Stimulated activated naive B cell treated with anti-CD40 and anti-IgM and Interleukin-4, amounts not matched to agents 10 μg/mL and 1 μg/mL and 100 μg/mL, for 72 hours (primary cell): ENCODE measurements around the gene CR1L.
"Not testable (repeated sequence)": the region's sequence is repeated elsewhere in the genome, so short reads cannot be mapped to it uniquely, and the experiment has no call there.

Source experiments
- ATAC-seq, 2 donors: fragments of 150-1000 bp; cut with Tn5 transposase; replicated peaks; 2 replicates each; pipeline ENCODE4 v1.10.0; 2021; ENCODE audit warnings: moderate library complexity in 1 of 2
- DNase-seq: peaks from one replicate; pipeline ENCODE4 v3.0.0; 2021
- H3K27ac Mint-ChIP-seq: one replicate; pipeline ENCODE4 v1.8.0; 2022; ENCODE audit warnings: mild to moderate bottlenecking, mixed read lengths
- H3K27me3 Mint-ChIP-seq, 2 donors: one replicate each; pipeline ENCODE4 v1.8.0; 2022; ENCODE audit warnings: mixed read lengths in 2 of 2
- H3K36me3 Mint-ChIP-seq, 2 donors: one replicate each; pipeline ENCODE4 v1.8.0; 2022; ENCODE audit warnings: mixed read lengths in 2 of 2, mild to moderate bottlenecking in 1 of 2
- H3K4me1 Mint-ChIP-seq, 2 donors: one replicate each; pipeline ENCODE4 v1.8.0; 2022; ENCODE audit warnings: mixed read lengths in 2 of 2, mild to moderate bottlenecking in 1 of 2
- H3K4me3 Mint-ChIP-seq, 2 donors: one replicate each; pipeline ENCODE4 v1.8.0; 2022; ENCODE audit warnings: mild to moderate bottlenecking in 2 of 2, mixed read lengths in 2 of 2, moderate library complexity in 1 of 2
- H3K9me3 Mint-ChIP-seq, 2 donors: one replicate each; pipeline ENCODE4 v1.8.0; 2022; ENCODE audit warnings: mixed read lengths in 2 of 2, mild to moderate bottlenecking in 1 of 2

The CR1L gene

GRCh38 chr1:207633699-207634289, 11.1 kb upstream of the CR1L start:
- not testable (repeated sequence) for DNase-seq, H3K4me1 Mint-ChIP-seq, H3K27ac Mint-ChIP-seq, H3K4me3 Mint-ChIP-seq, H3K27me3 Mint-ChIP-seq, ATAC-seq, H3K9me3 Mint-ChIP-seq
- peaks cover 8 to 22% of the 10 kb centered on the region in 2 donors for H3K36me3 Mint-ChIP-seq

DNA sequence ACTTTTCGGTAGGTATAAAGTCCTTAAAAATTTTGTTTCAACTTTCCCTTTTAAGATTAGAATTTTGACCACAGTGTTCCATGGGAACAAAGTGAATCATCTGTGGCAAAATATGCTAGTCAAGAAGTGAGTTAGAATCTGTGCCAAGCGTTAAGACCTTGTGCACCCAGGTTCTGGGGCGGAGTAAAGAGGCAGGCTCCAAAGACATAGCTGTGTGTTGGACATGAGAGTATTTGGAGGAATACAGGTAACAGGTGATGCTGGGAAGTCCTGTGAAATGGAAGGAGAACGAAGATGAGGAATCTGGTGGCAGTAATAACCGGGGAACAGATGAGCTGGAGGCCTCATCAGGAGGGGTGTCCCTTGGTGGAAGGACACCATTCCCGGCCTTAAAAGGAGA, 10.6 kb upstream of the CR1L start:
- DNase-seq, H3K27me3 Mint-ChIP-seq, H3K4me1 Mint-ChIP-seq, H3K27ac Mint-ChIP-seq, H3K9me3 Mint-ChIP-seq, H3K4me3 Mint-ChIP-seq, ATAC-seq: not testable (repeated sequence)
- peaks cover 12 to 22% of the 10 kb centered on the region in 2 donors for H3K36me3 Mint-ChIP-seq

- not testable (repeated sequence) for H3K27me3 Mint-ChIP-seq, H3K4me3 Mint-ChIP-seq, DNase-seq, H3K4me1 Mint-ChIP-seq, H3K9me3 Mint-ChIP-seq, H3K27ac Mint-ChIP-seq, ATAC-seq
- H3K36me3 Mint-ChIP-seq, result peaks cover 15 to 22% of the 10 kb centered on the region in 2 donors
Measured at GRCh38 chr1:207635569-207636186, 9.3 kb upstream of the CR1L start.

- not testable (repeated sequence) for ATAC-seq
Measured at GRCh38 chr1:207638487-207639145, 6.3 kb upstream of the CR1L start.

GRCh38 chr1:207639362-207639761, 5.6 kb upstream of the CR1L start:
- not testable (repeated sequence) for H3K27ac Mint-ChIP-seq, H3K4me1 Mint-ChIP-seq, ATAC-seq, H3K4me3 Mint-ChIP-seq, H3K27me3 Mint-ChIP-seq, H3K9me3 Mint-ChIP-seq, DNase-seq
- H3K36me3 Mint-ChIP-seq, result peaks cover 7 to 11% of the 10 kb centered on the region in 2 donors

More at GRCh38 chr1:207638487-207639145, 6.3 kb upstream of the CR1L start:
- H3K36me3 Mint-ChIP-seq, result peaks cover 10 to 15% of the 10 kb centered on the region in 2 donors
- not testable (repeated sequence) for H3K4me1 Mint-ChIP-seq, H3K4me3 Mint-ChIP-seq, H3K27ac Mint-ChIP-seq, DNase-seq, H3K27me3 Mint-ChIP-seq, H3K9me3 Mint-ChIP-seq

GRCh38 chr1:207644166-207644851, 624 bp upstream of the CR1L start:
- Mint-ChIP-seq H3K36me3 (peaks cover 0 to 3% of the 10 kb centered on the region in 2 donors), H3K4me1 (peaks cover 11 to 20% of the 10 kb centered on the region in 2 donors), H3K9me3 (no peaks in the 10 kb centered on the region), H3K27me3 (no peaks in the 10 kb centered on the region), H3K27ac (no peak overlapping the region), H3K4me3 (peak overlapping the region; percentile 84 to 88)
- ATAC-seq (peak; percentile 16 to 19), DNase-seq (no peak)

DNA sequence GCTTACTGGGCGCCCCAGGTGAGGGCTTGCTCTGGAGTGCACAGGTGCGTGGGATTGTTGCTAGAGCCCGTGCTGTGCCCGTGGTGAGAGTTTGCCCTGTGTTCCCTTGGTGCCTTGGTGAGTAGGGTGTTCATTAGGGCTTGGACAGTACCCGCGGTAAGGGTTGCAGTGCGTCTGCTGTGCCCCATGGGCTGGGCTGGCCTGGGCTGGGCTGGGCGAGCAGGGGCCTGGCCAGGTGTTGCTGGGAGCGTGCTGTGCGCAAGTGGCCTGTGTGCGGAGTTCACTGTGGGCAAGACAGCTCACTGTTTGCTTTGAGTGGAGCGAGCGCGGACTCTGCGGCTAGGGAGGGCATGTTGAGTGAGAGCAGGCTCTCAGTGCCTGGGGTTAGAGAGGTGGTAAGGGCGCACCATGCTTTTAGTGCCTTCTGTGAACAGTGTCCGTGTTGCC, 725 bp downstream of the CR1L start:
- DNase-seq (no peak), ATAC-seq (no peak)
- Mint-ChIP-seq H3K27ac (no peak overlapping the region), H3K27me3 (no peaks in the 10 kb centered on the region), H3K4me1 (peaks cover 16 to 29% of the 10 kb centered on the region in 2 donors), H3K36me3 (no peaks in the 10 kb centered on the region), H3K4me3 (peak overlapping the region; percentile 84 to 88), H3K9me3 (no peaks in the 10 kb centered on the region)

GRCh38 chr1:207646171-207646570, 1.2 kb downstream of the CR1L start:
- Mint-ChIP-seq H3K27me3 (no peaks in the 10 kb centered on the region), H3K9me3 (no peaks in the 10 kb centered on the region), H3K4me3 (peak overlapping the region in 1 of 2 donors; percentile 7), H3K4me1 (peaks cover 16 to 29% of the 10 kb centered on the region in 2 donors), H3K36me3 (no peaks in the 10 kb centered on the region), H3K27ac (no peak overlapping the region)
- no peak for DNase-seq
- ATAC-seq, result no peak

GRCh38 chr1:207646944-207647579, 2.1 kb downstream of the CR1L start:
- ATAC-seq (no peak), DNase-seq (no peak)
- H3K27me3 Mint-ChIP-seq, result no peaks in the 10 kb centered on the region
- H3K4me3 Mint-ChIP-seq, result no peak overlapping the region
- H3K4me1 Mint-ChIP-seq, result peaks cover 16 to 29% of the 10 kb centered on the region in 2 donors
- H3K36me3 Mint-ChIP-seq, result no peaks in the 10 kb centered on the region
- no peak overlapping the region for H3K27ac Mint-ChIP-seq
- H3K9me3 Mint-ChIP-seq, result no peaks in the 10 kb centered on the region

- Mint-ChIP-seq H3K4me1 (peaks cover 16 to 29% of the 10 kb centered on the region in 2 donors), H3K9me3 (no peaks in the 10 kb centered on the region), H3K27me3 (no peaks in the 10 kb centered on the region), H3K27ac (no peak overlapping the region), H3K36me3 (no peaks in the 10 kb centered on the region), H3K4me3 (no peak overlapping the region)
- DNase-seq, result no peak
- no peak for ATAC-seq
Measured at GRCh38 chr1:207647671-207648333, 2.9 kb downstream of the CR1L start.

GRCh38 chr1:207648334-207649209, 3.6 kb downstream of the CR1L start:
- H3K4me1 Mint-ChIP-seq, result peaks cover 16 to 29% of the 10 kb centered on the region in 2 donors

GRCh38 chr1:207649210-207649753, 4.3 kb downstream of the CR1L start:
- Mint-ChIP-seq H3K27ac (no peak overlapping the region), H3K36me3 (no peaks in the 10 kb centered on the region), H3K4me3 (no peak overlapping the region), H3K4me1 (peaks cover 14 to 25% of the 10 kb centered on the region in 2 donors), H3K9me3 (no peaks in the 10 kb centered on the region), H3K27me3 (no peaks in the 10 kb centered on the region)
- DNase-seq (no peak), ATAC-seq (no peak)

More at GRCh38 chr1:207648334-207649209, 3.6 kb downstream of the CR1L start:
- no peak overlapping the region for H3K4me3 Mint-ChIP-seq
- no peaks in the 10 kb centered on the region for H3K36me3 Mint-ChIP-seq
- DNase-seq (no peak), ATAC-seq (no peak)
- H3K9me3 Mint-ChIP-seq, result no peaks in the 10 kb centered on the region
- no peaks in the 10 kb centered on the region for H3K27me3 Mint-ChIP-seq
- no peak overlapping the region for H3K27ac Mint-ChIP-seq
